ACHN (cell line): ENCODE results near the gene TRA2B.

Source experiments
- DNase-seq: peaks from one replicate; pipeline ENCODE4 v3.0.0-alpha.2; 2015
- in situ Hi-C: cut with HindIII; loops from 2 replicates; pipeline ENCODE4 v1.10.0; 2017; ENCODE audit warnings: low sequenced_read_pairs, low pct_ligation_motif_present, low pct_unique_long_range_greater_than_20kb

TRA2B gene

DNA sequence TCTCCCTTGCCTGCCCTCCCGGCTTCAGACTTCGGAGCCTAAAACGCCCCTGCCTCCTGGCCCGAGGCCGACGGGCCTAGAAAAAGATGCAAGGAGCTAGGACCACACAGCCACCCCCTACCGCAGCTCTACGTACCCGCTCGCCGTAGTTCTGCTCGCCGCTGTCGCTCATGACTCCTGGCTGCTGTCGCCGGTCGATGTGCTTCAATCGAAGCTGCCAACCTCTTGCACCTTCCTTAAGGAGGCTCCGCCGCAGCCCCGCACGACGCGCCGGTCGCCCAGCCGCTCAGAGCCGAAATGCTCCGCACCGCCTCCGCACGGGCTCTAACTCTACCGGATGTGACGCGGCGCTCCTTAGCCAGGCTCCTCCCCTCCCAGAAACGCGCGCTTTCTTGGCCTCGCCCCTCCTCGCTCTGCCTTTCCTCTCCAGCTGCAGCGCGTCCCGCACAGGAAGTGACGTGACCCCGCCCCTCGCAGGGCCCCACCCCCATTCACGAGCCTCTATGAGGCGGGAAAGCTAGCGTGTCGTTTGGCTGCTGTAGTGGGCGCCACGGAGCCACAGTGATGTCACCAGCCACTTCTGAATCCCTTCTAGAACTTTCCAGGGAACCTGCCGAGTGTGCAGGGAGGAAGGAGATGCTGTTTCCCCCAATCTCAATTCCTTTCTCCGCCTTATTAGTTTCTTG, at the start of gene TRA2B:
Gene TRA2B, minus strand, starts transcription at position 326 of the 686 bp plus-strand sequence. Its CDS starts 154 bp downstream, at position 172.
- in situ Hi-C loops = no loop called here

DNA sequence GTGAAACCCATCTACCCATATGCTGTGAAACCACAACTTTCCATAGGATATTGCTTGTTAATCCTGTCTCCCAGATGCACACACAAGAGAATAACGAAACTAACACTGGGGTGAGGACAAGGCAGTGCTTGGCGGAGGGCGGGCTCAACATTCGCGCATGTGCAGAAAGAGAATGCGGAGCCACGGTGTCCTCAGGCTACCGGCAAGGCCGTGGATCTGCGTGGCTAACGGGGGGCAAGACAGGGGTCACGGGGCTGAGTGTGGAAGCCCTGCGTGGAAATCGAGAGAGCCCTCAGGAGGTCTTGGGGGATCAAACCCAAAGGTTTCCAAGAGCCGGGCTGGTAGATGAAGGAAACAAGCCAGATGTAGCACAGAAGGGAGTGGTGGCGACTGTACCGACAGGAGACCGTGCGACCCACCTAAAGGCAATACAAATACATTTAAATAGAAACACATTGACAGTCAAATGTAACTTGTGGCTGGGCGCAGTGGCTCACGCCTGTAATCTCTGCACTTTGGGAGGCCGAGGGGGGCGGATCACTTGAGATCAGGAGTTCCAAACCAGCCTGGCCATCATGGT, 48.5 kb upstream of the TRA2B start:
- in situ Hi-C loops = loop anchor here (25.0 kb wide), 1 partner anchor 251 kb away; no protein-coding TSS in a partner anchor
- no peak for DNase-seq

More for the DNA sequence above, at the start of gene TRA2B:
- peak; percentile 96 for DNase-seq

DNA sequence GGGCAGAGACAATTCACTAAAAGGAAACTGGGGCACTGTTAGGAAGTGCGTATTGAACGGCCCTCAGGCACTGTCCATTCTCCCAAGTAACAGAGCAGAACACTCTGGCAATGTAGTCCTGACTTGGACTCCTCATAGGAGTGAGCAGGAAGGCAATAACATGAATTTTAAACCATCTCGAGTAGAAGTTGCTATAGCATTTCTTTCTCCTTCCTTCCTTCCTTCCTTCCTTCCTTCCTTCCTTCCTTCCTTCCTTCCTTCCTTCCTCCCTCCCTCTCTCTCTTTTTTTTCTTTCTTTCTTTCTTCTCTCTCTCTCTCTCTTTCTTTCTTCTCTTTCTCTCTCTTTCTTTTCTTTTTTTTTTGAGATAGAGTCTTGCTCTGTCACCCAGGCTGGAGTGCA, 46.4 kb upstream of the TRA2B start:
- DNase-seq = no peak
- in situ Hi-C loops = loop anchor here (25.0 kb wide), 1 partner anchor 253 kb away; no protein-coding TSS in a partner anchor

DNA sequence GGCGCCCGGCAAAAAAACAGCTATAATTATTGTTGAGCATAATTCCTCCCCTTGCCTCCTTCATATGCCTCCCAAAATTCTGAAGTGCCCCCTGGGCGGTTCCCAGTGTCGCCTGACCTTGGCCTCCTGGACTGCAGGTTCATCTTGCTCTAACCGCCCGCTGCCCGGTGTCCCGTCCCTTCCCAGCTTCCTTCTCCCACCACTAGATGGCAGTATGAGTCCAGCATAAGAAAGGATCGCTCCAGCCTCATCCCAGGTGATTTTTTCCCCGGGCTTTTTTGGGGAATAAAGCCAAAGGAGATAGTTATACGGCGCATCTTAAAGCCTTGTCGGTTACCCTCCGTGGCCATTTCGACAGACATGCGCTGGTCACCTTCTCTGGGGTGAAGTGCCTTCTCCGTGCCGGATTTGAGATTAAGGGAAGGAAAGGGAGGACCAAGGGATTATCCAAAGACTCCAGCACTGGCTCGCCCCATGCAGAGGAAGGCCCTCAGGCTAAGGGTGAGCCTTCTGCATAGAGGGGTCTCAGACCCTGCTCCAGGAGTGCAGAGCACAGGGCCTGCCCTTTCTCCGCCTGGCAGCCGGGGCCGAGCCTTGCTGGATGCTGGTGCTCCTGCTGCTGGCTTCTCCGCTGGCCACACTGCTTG, 45.8 kb upstream of the TRA2B start:
- DNase-seq = peak; percentile 64

DNA sequence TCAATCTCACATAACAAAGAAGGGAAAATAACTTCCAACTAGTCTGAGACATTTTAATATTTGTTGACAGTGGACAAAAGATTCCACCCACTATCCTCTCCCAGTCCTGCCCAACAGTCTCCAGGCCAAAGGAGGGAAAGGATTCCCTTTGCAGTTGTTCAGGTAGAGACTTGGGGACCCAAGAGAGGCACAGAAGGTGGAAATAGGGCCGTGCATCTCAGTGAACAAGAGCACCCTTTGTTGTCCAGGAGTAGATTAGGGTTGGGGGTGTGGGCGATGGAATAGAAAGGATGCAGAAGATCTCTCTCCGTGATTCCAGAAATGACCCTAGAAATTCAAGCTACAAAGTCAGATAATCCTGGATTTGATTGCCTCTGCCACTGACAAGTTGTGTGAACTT, 44.8 kb upstream of the TRA2B start:
- in situ Hi-C loops = loop anchor here (25.0 kb wide), 1 partner anchor 255 kb away; no protein-coding TSS in a partner anchor
- no peak for DNase-seq

More for the DNA sequence above, 45.8 kb upstream of the TRA2B start:
- in situ Hi-C loops = loop anchor here (25.0 kb wide), 1 partner anchor 254 kb away; no protein-coding TSS in a partner anchor

DNA sequence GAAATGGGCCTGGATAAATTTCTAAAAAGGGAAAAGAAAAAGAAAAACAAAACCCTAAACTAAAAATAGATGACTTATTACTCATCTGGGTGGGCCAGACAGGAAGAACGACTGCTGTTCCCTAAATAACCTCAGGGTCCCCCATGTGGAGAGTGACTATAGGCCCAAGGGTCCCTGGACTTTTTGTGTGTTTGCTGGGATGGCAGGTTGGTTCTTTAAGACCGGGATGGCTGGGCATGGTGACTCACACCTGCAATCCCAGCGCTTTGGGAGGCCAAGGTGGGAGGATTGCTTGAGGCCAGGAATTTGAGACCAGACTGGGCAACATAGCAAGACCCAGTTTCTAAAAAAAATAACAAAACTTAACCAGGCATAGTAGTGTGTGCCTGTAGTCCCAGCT, 43.8 kb upstream of the TRA2B start:
- no peak for DNase-seq
- in situ Hi-C loops = loop anchor here (25.0 kb wide), 1 partner anchor 256 kb away; no protein-coding TSS in a partner anchor

DNA sequence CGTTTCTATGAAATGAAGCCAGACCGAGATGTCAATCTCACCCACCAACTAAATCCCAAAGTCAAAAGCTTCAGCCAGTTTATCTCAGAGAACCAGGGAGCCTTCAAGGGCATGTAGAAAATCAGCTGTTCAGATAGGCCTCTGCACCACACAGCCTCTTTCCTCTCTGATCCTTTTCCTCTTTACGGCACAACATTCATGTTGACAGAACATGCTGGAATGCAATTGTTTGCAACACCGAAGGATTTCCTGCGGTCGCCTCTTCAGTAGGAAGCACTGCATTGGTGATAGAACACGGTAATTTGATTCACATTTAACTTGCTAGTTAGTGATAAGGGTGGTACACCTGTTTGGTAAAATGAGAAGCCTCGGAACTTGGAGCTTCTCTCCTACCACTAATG, 41.9 kb upstream of the TRA2B start:
- no peak for DNase-seq
- in situ Hi-C loops = loop anchor here (25.0 kb wide), 1 partner anchor 258 kb away; no protein-coding TSS in a partner anchor

DNA sequence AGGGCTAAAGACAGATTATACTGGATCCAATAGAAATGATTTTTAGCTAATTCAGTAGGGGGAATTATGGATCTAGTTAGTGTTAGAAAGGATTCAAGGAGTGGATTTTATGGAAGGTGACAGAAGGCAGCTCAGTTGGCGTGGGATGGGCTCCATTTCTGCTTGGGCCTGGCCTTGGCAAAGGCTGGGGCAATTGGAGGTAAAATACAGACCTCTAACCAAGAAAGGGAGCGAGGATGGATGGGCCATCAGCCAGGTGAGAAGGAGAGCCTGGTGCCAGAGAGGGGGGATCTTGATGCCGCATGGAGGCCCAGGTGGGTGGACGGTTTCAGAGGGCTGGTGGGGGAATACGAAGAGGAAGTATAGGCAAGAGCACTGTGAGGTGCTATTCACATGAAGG, 40.7 kb upstream of the TRA2B start:
- in situ Hi-C loops = loop anchor here (25.0 kb wide), 1 partner anchor 259 kb away; no protein-coding TSS in a partner anchor
- no peak for DNase-seq

DNA sequence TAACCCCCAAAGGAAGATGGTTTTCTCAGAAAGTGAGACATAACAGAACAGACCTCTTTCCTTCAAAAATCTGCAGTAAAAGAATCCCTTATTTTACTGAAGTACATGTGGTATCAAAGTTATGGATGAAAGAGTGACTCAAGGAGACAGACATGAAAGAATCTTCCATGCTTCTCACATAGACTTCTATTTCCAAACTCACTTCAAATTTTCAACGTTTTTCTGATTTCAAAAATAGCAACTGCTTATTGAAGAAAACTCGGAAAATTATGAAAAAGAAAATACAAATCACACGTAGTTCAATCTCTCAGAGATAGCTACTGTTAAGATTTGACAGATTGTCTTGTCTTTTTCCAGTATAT, 39.8 kb upstream of the TRA2B start:
- no peak for DNase-seq
- in situ Hi-C loops = loop anchor here (25.0 kb wide), 1 partner anchor 260 kb away; no protein-coding TSS in a partner anchor

DNA sequence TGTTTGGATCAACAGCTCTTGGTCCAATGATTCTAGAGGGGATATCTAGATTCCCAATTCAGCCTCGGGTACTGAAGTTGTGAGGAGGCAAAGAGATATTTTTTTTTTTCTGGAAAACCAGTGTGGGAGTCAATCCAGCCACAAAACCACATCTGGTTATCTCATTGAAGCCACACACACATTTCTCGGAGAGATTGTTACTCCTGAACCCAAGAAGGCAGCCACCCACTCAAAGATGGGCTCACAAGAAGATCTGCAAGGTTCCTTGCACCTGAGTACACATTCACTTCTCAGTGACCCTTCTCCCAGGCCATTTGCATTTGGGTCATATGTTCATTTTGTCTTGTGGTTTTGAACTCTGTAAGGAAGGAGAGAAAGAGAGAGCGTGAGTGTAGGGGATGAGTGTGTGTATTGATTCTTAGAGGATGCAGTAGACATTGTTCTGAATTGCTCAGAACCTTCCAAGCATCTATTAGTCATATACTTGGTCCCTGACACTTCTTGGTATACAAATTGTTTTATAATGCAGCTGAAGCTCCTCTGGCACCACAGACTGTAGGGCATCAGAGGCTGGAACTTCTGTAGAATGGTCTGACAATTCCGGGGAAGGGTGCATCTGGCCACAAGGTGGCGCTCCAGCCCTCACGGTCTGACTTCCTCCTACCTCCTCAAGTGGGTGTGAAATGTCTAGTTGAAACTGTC, 39.3 kb upstream of the TRA2B start:
- in situ Hi-C loops = loop anchor here (25.0 kb wide), 1 partner anchor 260 kb away; no protein-coding TSS in a partner anchor

DNA sequence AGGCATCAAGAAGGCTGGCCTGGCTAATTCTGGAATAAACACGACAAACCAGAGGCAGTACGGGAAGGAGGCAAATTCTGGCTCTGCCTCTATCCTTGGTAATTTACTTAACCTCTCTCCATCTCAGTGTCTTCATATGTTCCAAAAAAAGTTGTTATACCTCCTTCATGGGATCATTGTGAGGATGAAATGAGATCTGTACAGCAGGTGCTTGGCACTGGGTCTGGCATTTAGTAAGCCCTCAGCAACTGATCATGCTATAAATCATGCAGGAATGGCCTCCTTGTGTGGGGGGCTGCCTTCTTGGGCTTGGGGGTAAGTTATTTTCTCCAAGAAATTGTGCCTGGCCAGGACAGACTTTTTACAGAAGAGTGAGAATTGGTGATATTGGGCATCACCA, 38.3 kb upstream of the TRA2B start:
- no peak for DNase-seq
- in situ Hi-C loops = loop anchor here (25.0 kb wide), 1 partner anchor 261 kb away; no protein-coding TSS in a partner anchor

More for the DNA sequence above, 39.3 kb upstream of the TRA2B start:
- DNase-seq = peak; percentile 61

DNA sequence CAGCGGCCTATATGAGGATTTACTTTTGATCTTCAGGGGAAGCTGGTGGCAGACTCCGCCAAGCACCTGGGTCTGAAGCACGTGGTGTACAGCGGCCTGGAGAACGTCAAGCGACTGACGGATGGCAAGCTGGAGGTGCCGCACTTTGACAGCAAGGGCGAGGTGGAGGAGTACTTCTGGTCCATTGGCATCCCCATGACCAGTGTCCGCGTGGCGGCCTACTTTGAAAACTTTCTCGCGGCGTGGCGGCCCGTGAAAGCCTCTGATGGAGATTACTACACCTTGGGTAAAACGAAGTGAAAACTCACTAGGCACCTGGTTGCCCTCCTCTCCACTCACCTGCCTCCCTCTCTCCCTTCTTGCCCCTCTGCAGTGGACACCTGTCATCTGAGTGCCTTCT, 33.8 kb upstream of the TRA2B start:
- DNase-seq = no peak
- in situ Hi-C loops = no loop called here

DNA sequence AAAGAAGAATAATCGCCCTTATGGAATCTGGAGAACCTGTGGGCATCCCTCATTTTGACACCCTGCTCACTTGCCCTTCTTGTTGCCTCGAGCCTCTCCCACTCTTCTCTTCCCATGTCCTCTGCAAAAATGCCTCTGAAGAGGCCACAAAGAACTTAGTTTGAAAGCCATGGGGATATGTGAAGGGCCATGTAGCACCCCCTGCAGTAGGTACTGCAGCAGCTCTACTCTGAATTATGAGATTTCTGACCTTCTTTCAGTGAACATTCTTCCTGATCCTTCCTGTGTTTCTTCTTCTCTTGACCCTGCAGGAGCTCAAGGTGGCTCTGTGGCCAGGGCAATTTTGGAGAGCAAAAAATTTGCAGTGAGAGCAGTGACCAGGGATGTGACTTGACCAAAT, 30.4 kb upstream of the TRA2B start:
- no peak for DNase-seq
- in situ Hi-C loops = no loop called here

DNA sequence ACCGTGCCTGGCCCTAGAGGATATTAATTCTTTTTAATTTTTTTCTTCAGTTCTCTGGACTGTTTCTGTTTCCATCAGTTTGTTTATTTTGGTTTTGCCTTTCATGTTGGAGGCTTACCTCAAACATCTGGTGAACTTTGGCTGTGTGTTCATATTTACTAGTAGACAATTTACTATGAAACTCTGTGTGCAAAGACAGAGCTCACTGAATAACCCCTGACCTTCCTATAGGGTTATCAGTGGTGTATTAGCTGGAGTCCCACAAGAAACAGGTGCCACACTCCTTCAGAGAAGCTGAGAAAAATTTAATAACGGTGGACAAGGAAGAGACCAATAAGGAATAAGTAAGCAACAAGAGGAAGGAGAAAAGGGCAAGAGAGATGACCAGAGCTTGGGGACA, 28.8 kb upstream of the TRA2B start:
- in situ Hi-C loops = no loop called here
- DNase-seq = no peak

DNA sequence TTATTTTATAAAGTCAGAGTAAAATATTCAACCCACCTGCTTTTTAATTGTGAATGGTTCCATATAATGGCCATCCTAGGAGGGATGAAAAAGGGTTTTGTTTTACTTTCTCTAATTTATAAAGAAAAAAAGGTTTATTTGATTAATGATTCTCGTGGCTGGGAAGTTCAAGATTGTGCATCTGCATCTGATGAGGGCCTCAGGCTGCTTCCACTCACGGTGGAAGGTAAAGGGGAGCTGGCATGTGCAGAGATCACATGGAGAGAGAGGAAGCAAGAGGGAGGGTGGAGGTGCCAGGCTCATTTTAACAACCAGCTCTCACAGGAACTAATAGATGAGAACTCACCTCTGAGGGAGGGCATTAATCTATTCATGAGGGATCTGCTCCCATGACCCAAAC, 27.7 kb upstream of the TRA2B start:
- in situ Hi-C loops = no loop called here
- no peak for DNase-seq

DNA sequence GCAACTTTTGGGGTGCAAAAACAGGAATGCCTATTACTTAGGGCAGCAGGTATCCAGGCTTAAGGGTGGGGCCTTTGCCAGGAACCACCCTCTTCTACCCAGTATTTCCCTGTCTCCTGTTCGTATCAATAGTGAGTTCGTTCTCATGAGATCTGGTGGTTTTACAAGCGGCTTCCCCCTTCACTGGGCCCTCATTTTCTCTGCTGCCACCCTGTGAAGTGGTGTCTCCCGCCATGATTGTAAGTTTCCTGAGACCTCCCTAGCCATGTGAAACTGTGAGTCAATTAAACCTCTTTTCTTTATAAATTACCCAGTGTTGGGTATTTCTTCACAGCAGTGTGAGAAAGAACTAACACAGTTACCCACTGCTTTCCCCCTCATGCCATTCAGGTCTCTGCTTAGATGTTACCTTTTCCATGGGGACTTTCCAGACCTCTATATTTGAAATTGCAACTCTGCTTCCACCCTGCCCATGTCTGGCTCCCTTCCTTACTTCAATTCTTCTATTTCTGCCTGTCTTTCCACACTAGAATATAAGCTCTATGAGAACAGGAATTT, 23.9 kb upstream of the TRA2B start:
- in situ Hi-C loops = no loop called here

DNA sequence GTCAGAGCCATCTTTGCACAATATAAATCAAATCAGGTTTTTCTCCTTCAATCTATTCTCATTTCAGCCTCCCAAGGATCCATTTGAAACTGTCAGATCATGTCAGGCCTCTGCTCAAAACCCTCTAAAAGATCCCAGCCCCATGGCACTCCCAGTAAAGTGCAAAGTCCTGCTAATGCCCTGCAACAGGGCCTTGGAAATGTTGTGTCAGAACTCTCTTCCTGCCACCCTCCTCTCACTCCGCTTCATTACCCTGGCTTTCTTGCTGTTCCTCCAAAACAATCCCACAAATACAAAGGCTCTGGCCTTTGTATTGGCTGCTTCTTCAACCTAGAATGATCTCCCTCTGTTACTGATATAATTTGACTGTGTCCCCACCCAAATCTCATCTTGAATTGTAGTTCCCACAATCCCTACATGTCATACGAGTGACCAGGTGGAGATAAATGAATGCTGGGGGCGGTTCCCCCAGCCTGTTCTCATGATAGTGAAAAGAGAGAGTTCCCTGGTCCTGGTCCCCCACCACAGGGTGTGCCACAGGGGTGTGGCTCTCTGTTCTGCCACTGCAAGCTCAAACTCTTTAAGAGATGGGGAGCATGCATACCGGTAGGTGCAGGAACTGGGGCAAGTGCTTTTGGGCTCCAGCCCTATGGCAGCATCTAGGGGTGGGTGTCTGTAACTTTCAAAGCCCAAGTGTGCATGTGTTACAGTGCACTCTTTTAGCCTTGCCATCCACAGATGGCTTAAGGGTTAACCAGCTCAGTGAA, 22.9 kb upstream of the TRA2B start:
- no peak for DNase-seq
- in situ Hi-C loops = no loop called here

More for the DNA sequence above, 23.9 kb upstream of the TRA2B start:
- no peak for DNase-seq
